Thyroid gland (tissue), 4 donors: ENCODE data around the gene SLC6A17.

ENCODE experiments used
- POLR2A ChIP-seq, 2 donors: fragments of 450-650 bp; IDR thresholded peaks; one replicate each; pipeline ENCODE4 v1.6.1; 2017; ENCODE audit warnings: antibody characterized with exemption in 2 of 2, mild to moderate bottlenecking in 2 of 2, moderate library complexity in 1 of 2
- TF ChIP-seq, protein P1 (sequence below), 6 experiments: fragments of 200-600 bp in 3 of 6; fragments of 450-650 bp in 3 of 6; sonication (generic) in 3 of 6; IDR thresholded peaks; one replicate each; pipeline ENCODE4 v1.5.1; 2016 to 2019; ENCODE audit warnings: antibody characterized with exemption in 6 of 6, mild to moderate bottlenecking in 2 of 6, inconsistent platforms in 1 of 6, moderate library complexity in 1 of 6

GRCh38 chr1:110212169-110213142 lies 62.2 kb downstream of the SLC6A17 start:
- TF ChIP-seq POLR2A (IDR thresholded peaks at IDR 0.05) = no peak
- TF ChIP-seq, protein P1, sequence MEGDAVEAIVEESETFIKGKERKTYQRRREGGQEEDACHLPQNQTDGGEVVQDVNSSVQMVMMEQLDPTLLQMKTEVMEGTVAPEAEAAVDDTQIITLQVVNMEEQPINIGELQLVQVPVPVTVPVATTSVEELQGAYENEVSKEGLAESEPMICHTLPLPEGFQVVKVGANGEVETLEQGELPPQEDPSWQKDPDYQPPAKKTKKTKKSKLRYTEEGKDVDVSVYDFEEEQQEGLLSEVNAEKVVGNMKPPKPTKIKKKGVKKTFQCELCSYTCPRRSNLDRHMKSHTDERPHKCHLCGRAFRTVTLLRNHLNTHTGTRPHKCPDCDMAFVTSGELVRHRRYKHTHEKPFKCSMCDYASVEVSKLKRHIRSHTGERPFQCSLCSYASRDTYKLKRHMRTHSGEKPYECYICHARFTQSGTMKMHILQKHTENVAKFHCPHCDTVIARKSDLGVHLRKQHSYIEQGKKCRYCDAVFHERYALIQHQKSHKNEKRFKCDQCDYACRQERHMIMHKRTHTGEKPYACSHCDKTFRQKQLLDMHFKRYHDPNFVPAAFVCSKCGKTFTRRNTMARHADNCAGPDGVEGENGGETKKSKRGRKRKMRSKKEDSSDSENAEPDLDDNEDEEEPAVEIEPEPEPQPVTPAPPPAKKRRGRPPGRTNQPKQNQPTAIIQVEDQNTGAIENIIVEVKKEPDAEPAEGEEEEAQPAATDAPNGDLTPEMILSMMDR (IDR thresholded peaks at IDR 0.05) = no peak
